Spleen (tissue), 11 donors: ENCODE results near the gene NEURL1. TPM values are rescaled to one million over a fixed set of nuclear protein-coding genes. Genes with fewer than 3 reads are reported as not detected.
A peak's percentile ranks its signal among the peaks of the same experiment; 100 is the strongest.

ENCODE experiments used
- DNase-seq: peaks from one replicate; pipeline ENCODE4 v3.0.0-alpha.2; 2020
- H3K27ac ChIP-seq, 8 donors: fragments of 200-600 bp; sonication (generic) in 7 of 8; 1 replicate in 4 of 8; 2 replicates in 4 of 8; pipeline versions ENCODE4 v1.5.0 to v1.8.0; 2016 to 2021; ENCODE audit warnings: inconsistent platforms in 4 of 8, mild to moderate bottlenecking in 4 of 8, moderate library complexity in 1 of 8
- H3K27me3 ChIP-seq, 7 donors: fragments of 200-600 bp; sonication (generic) in 6 of 7; replicated peaks in 1 of 7; 1 replicate in 4 of 7; 2 replicates in 3 of 7; pipeline versions ENCODE4 v1.5.0 to v1.8.0; 2016 to 2021; ENCODE audit warnings: inconsistent platforms in 3 of 7, mild to moderate bottlenecking in 1 of 7
- H3K36me3 ChIP-seq, 6 donors: fragments of 200-600 bp; sonication (generic) in 5 of 6; 1 replicate in 4 of 6; 2 replicates in 2 of 6; pipeline versions ENCODE4 v1.5.0 to v1.8.0; 2016 to 2021; ENCODE audit warnings: inconsistent platforms in 2 of 6
- H3K4me1 ChIP-seq, 6 donors: fragments of 200-600 bp; sonication (generic) in 5 of 6; 1 replicate in 3 of 6; 2 replicates in 3 of 6; pipeline versions ENCODE4 v1.5.0 to v1.8.0; 2016 to 2021; ENCODE audit warnings: inconsistent platforms in 3 of 6
- H3K4me3 ChIP-seq, 8 donors: fragments of 200-600 bp; sonication (generic) in 7 of 8; 1 replicate in 4 of 8; 2 replicates in 4 of 8; pipeline versions ENCODE4 v1.5.0 to v1.8.0; 2016 to 2021; ENCODE audit warnings: inconsistent platforms in 4 of 8, mild to moderate bottlenecking in 4 of 8, moderate library complexity in 2 of 8
- H3K9me3 ChIP-seq, 8 donors: fragments of 200-600 bp; sonication (generic) in 7 of 8; 1 replicate in 4 of 8; 2 replicates in 4 of 8; pipeline versions ENCODE4 v1.5.0 to v1.8.0; 2016 to 2021; ENCODE audit warnings: inconsistent platforms in 4 of 8
- CTCF ChIP-seq, 11 experiments: fragments of 200-600 bp in 7 of 11; fragments of 450-650 bp in 4 of 11; sonication (generic) in 4 of 11; IDR thresholded peaks in 8 of 11; conservative IDR thresholded peaks in 3 of 11; 1 replicate in 7 of 11; 2 replicates in 4 of 11; pipeline versions ENCODE4 v1.4.0 to v1.8.0; 2016 to 2021; ENCODE audit warnings: antibody characterized with exemption in 11 of 11, inconsistent platforms in 4 of 11, mild to moderate bottlenecking in 1 of 11
- POLR2A ChIP-seq, 3 donors: fragments of 450-650 bp; IDR thresholded peaks; one replicate each; pipeline ENCODE4 v1.5.1; 2017; ENCODE audit warnings: antibody characterized with exemption in 3 of 3, mild to moderate bottlenecking in 1 of 3
- POLR2AphosphoS5 ChIP-seq, 3 donors: sonication (generic); formaldehyde crosslinking; IDR thresholded peaks; one replicate each; pipeline ENCODE4 v1.5.1; 2017; ENCODE audit warnings: antibody characterized with exemption in 3 of 3
- WGBS, 5 donors: extraction: QIAGEN DNeasy Blood & Tissue Kit in 3 of 5; methylation state at CpG; one replicate each; pipeline versions ENCODE4 v1.1.5 to v1.1.7; 2013 to 2018; 5-methylcytosine and 5-hydroxymethylcytosine counted together
- intact Hi-C: fragments of 100-400 bp; cut with DNase I; formaldehyde crosslinking; loops from one replicate; pipeline ENCODE4 v1.15.0; 2023; ENCODE audit warnings: low total_unique reads
- polyA plus RNA-seq, 3 donors: library from polyadenylated mRNA; stranded (reverse); fragments of 200-250 nt; gene quantifications; one replicate each; pipeline ENCODE4 v1.2.1, GENCODE V29; 2013
- total RNA-seq, 7 donors: library from RNA; depleted of rRNA in 3 of 7; stranded (reverse); fragments of >200 nt in 3 of 7; fragmentation: NEBNext Ultra II Directional in 4 of 7; extraction: Animal tissue kit (Norgen Biotek cat#: 25700) in 4 of 7; gene quantifications; one replicate each; pipeline versions ENCODE4 v1.1.0 to v1.2.1, GENCODE V29; 2016 to 2021
- donor health status: healthy with polysubstance abuse.
- donor health status: DM: no; HTN: no; CAD: no; lungs with moderate emphysema.
- donor health status: DM: no; HTN: no; CAD: no.
- donor health status: Bipolar disorder and iron deficiency.
- donor health status: healthy.
- donor health status: DM: no; HTN: no; CAD: no.
- donor health status: DM: yes; HTN: yes; CAD: no.

NEURL1 gene
- total and polyA plus RNA-seq, 10 donors, result 0.43 to 3.6 (median 2.3) TPM

- no peaks in the 10 kb centered on the region for H3K9me3 ChIP-seq
- H3K27me3 ChIP-seq, result peaks cover 0 to 7% (median 0%) of the 10 kb centered on the region in 7 donors
- H3K4me1 ChIP-seq, result peaks cover 42 to 78% (median 66%) of the 10 kb centered on the region in 6 donors
- H3K27ac ChIP-seq, result peak overlapping the region; percentile 83 to 92 (median 90)
- peaks cover 0 to 44% (median 28%) of the 10 kb centered on the region in 6 donors for H3K36me3 ChIP-seq
- peak overlapping the region; percentile 66 to 89 (median 82) for H3K4me3 ChIP-seq
- intact Hi-C loops, result loop anchor here (5.0 kb wide), 1 partner anchor 34 kb away; no protein-coding TSS in a partner anchor
- DNase-seq, result peak; percentile 93
- 3 to 20% (median 8%) methylated on average over 14 of the region's 14 CpGs for WGBS, 5 donors
- TF ChIP-seq POLR2AphosphoS5 (IDR thresholded peaks at IDR 0.05) (peak; percentile 80 to 91 (median 88)), POLR2A (IDR thresholded peaks at IDR 0.05) (no peak)
Measured at GRCh38 chr10:103451091-103451813, 42.3 kb upstream of the NEURL1 start.

GRCh38 chr10:103451831-103452505, 41.5 kb upstream of the NEURL1 start, which contains the start of gene CALHM2:
Gene CALHM2, minus strand, starts transcription at chr10:103452370. Its CDS starts 2,429 bp downstream, at chr10:103449941.
- peaks cover 0 to 37% (median 21%) of the 10 kb centered on the region in 6 donors for H3K36me3 ChIP-seq
- no peaks in the 10 kb centered on the region for H3K9me3 ChIP-seq
- peak; percentile 92 for DNase-seq
- peaks cover 0 to 7% (median 0%) of the 10 kb centered on the region in 7 donors for H3K27me3 ChIP-seq
- TF ChIP-seq POLR2AphosphoS5 (IDR thresholded peaks at IDR 0.05), result peak; percentile 64 to 84 (median 80)
- TF ChIP-seq POLR2A (IDR thresholded peaks at IDR 0.05), result no peak
- intact Hi-C loops, result loop anchor here (5.0 kb wide), 1 partner anchor 35 kb away; no protein-coding TSS in a partner anchor
- H3K4me3 ChIP-seq, result peak within 1 kb of the TSS; percentile 66 to 89 (median 82)
- peaks cover 38 to 75% (median 62%) of the 10 kb centered on the region in 6 donors for H3K4me1 ChIP-seq
- H3K27ac ChIP-seq, result peak within 1 kb of the TSS; percentile 83 to 92 (median 90)
- whole genome bisulfite sequencing, 5 donors, result 0 to 3% (median 1%) methylated on average over 25 to 32 of the region's 32 CpGs

GRCh38 chr10:103452506-103453230, 40.8 kb upstream of the NEURL1 start:
- peaks cover 0 to 7% (median 0%) of the 10 kb centered on the region in 7 donors for H3K27me3 ChIP-seq
- TF ChIP-seq POLR2A (IDR thresholded peaks at IDR 0.05), result no peak
- no peak for TF ChIP-seq CTCF (IDR thresholded peaks at IDR 0.05 in 8 of 11, conservative IDR thresholded peaks at IDR 0.05 in 3 of 11)
- no peak for TF ChIP-seq POLR2AphosphoS5 (IDR thresholded peaks at IDR 0.05)
- WGBS, 5 donors, result 32 to 53% (median 37%) methylated on average over 19 to 27 of the region's 27 CpGs
- H3K27ac ChIP-seq, result peak overlapping the region; percentile 83 to 92 (median 90)
- no peak for DNase-seq
- H3K9me3 ChIP-seq, result no peaks in the 10 kb centered on the region
- H3K4me1 ChIP-seq, result peaks cover 31 to 68% (median 55%) of the 10 kb centered on the region in 6 donors
- peak overlapping the region; percentile 66 to 89 (median 82) for H3K4me3 ChIP-seq
- peaks cover 0 to 30% (median 14%) of the 10 kb centered on the region in 6 donors for H3K36me3 ChIP-seq
- intact Hi-C loops, result loop anchor here (5.0 kb wide), 1 partner anchor 35 kb away; no protein-coding TSS in a partner anchor

- Histone ChIP-seq H3K9me3 (no peaks in the 10 kb centered on the region), H3K27ac (no peak overlapping the region), H3K4me1 (peaks cover 18 to 60% (median 46%) of the 10 kb centered on the region in 6 donors), H3K36me3 (peaks cover 0 to 16% (median 8%) of the 10 kb centered on the region in 6 donors), H3K4me3 (no peak overlapping the region), H3K27me3 (peaks cover 0 to 7% (median 0%) of the 10 kb centered on the region in 7 donors)
- DNase-seq, result no peak
- 70 to 85% (median 75%) methylated on average over 4 of the region's 4 CpGs for WGBS, 5 donors
- intact Hi-C loops, result loop anchor here (5.0 kb wide), 1 partner anchor 37 kb away; no protein-coding TSS in a partner anchor
- TF ChIP-seq POLR2A (IDR thresholded peaks at IDR 0.05), result no peak
- no peak for TF ChIP-seq CTCF (IDR thresholded peaks at IDR 0.05 in 8 of 11, conservative IDR thresholded peaks at IDR 0.05 in 3 of 11)
- no peak for TF ChIP-seq POLR2AphosphoS5 (IDR thresholded peaks at IDR 0.05)
Measured at GRCh38 chr10:103454026-103454425, 39.5 kb upstream of the NEURL1 start.
